IPS-NIHi7 (cell line): Measurements from ENCODE around the gene SYNPR.

Experiments
- DNase-seq: peaks from one replicate; pipeline ENCODE4 v3.0.0; 2012; ENCODE audit warnings: mixed read lengths; ENCODE audit errors: extremely low spot score

Gene SYNPR

GRCh38 chr3:63304421-63304820 is 26.3 kb downstream of the SYNPR start:
- no peak for DNase-seq

GRCh38 chr3:63308072-63308471 is 30.0 kb downstream of the SYNPR start:
- DNase-seq, result no peak

- no peak for DNase-seq
These were observed 31.7 kb downstream of the SYNPR start for GRCh38 chr3:63309768-63310167.

GRCh38 chr3:63323766-63324165 is 45.7 kb downstream of the SYNPR start:
- DNase-seq, result no peak

- DNase-seq, result no peak
These were observed 46.5 kb downstream of the SYNPR start for GRCh38 chr3:63324621-63325020.

- DNase-seq, result no peak
These were observed 47.3 kb downstream of the SYNPR start for GRCh38 chr3:63325386-63325785.

- DNase-seq, result no peak
These were observed 50.3 kb downstream of the SYNPR start for GRCh38 chr3:63328365-63328764.

GRCh38 chr3:63331520-63331919 is 53.4 kb downstream of the SYNPR start:
- no peak for DNase-seq

GRCh38 chr3:63333815-63334214 is 55.7 kb downstream of the SYNPR start:
- DNase-seq, result no peak

- DNase-seq, result no peak
These were observed 60.2 kb downstream of the SYNPR start for GRCh38 chr3:63338351-63338750.

GRCh38 chr3:63343674-63344073 is 65.6 kb downstream of the SYNPR start:
- DNase-seq, result peak; percentile 56

GRCh38 chr3:63344661-63345060 is 66.6 kb downstream of the SYNPR start:
- DNase-seq, result peak; percentile 49

GRCh38 chr3:63349583-63350573 is 71.8 kb downstream of the SYNPR start:
- DNase-seq, result peak; percentile 46

- peak; percentile 47 for DNase-seq
These were observed 73.3 kb downstream of the SYNPR start for GRCh38 chr3:63351159-63352007.

GRCh38 chr3:63352008-63352279 is 73.8 kb downstream of the SYNPR start:
- no peak for DNase-seq

- no peak for DNase-seq
These were observed 75.3 kb downstream of the SYNPR start for GRCh38 chr3:63353383-63353782.

- DNase-seq, result no peak
These were observed 76.1 kb downstream of the SYNPR start for GRCh38 chr3:63354160-63354559.

GRCh38 chr3:63355809-63356208 is 77.7 kb downstream of the SYNPR start:
- no peak for DNase-seq

- DNase-seq, result no peak
These were observed 86.4 kb downstream of the SYNPR start for GRCh38 chr3:63364495-63364894.

- DNase-seq, result peak; percentile 41
These were observed 86.8 kb downstream of the SYNPR start for GRCh38 chr3:63364910-63365309.

- no peak for DNase-seq
These were observed 87.6 kb downstream of the SYNPR start for GRCh38 chr3:63365671-63366070.

- DNase-seq, result no peak
These were observed 92.0 kb downstream of the SYNPR start for GRCh38 chr3:63370094-63370493.

GRCh38 chr3:63383040-63383439 is 104.9 kb downstream of the SYNPR start:
- DNase-seq, result no peak
